AG04450 (cell line): ENCODE results near the gene CD74. TPM values are rescaled to one million over a fixed set of nuclear protein-coding genes. Genes with fewer than 3 reads are reported as not detected.
"Not testable (repeated sequence)": the region's sequence is repeated elsewhere in the genome, so short reads cannot be mapped to it uniquely, and the experiment has no call there.

Experiments used
- CTCF ChIA-PET: fragments of 300-600, 350-600 bp; formaldehyde crosslinking; extraction: SDS; loops from one replicate; lab custom pipeline; 2022; ENCODE audit warnings: antibody characterized with exemption, inconsistent platforms; lab: Charles Lee
- POLR2A ChIA-PET: fragments of 350-600 bp; formaldehyde crosslinking; extraction: SDS; loops from one replicate; lab custom pipeline; 2021; ENCODE audit warnings: antibody characterized with exemption, inconsistent platforms; lab: Yijun Ruan, JAX
- DNase-seq: peaks from one replicate; pipeline ENCODE4 v3.0.0-alpha.2; 2011; ENCODE audit warnings: low read depth, low spot score
- H3K27ac ChIP-seq: one replicate; pipeline ENCODE4 v1.5.1; 2012; ENCODE audit warnings: low read depth, low read length, control low read depth
- H3K27me3 ChIP-seq: one replicate; pipeline ENCODE4 v1.6.0; 2012; ENCODE audit warnings: low read length; ENCODE audit not compliant: control insufficient read depth, insufficient read depth
- H3K4me3 ChIP-seq: 2 replicates; pipeline ENCODE4 v1.5.1; 2011; ENCODE audit warnings: mild to moderate bottlenecking, low read depth, low read length, control low read depth
- H3K9me3 ChIP-seq: 2 replicates; pipeline ENCODE4 v1.5.1; 2012; ENCODE audit warnings: low read length; ENCODE audit not compliant: control insufficient read depth, insufficient read depth
- CTCF ChIP-seq: IDR thresholded peaks from 2 replicates; pipeline ENCODE4 v1.5.1; 2011; ENCODE audit warnings: low read depth, low read length, control low read depth, inconsistent platforms
- polyA plus RNA-seq: library from polyadenylated mRNA; depleted of rRNA; stranded (reverse); fragments of >200 nt; gene quantifications from 2 replicates; pipeline ENCODE4 v1.2.3, GENCODE V29; 2011

The CD74 gene
- polyA plus RNA-seq, 1 experiment, result 2.9 TPM

DNA sequence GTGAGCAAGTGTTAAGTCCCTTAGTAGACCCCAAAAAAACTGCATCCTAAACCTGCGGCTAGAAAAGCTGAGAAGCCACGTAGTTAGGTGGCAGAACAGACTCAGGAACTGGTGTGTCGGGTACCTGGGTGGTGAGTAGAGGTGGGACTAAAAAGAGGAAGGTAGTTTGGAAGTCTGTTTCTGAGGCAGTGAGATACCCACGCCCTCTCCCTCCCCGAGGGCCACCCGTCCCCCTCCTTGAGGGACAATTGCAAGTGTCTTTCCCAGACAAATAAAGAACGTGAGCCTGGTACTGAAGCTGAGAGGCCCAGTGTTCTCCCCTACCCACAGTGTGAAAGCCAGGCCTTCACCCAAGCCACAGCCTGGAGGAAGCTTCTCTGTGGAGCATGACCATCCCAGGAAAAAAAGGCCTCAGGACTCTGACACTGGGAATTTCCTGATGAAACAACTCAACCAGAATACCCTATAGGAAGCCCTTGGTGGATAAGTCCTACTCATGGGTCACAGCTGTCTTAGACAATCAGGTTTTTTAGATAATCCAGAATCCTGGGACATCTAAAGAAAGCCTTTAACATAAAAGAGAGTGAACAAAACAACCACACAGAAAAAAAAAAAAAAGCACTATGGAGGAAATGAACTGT is 7.0 kb upstream of the CD74 start:
- no peak overlapping the region for H3K4me3 ChIP-seq
- peaks cover 5% of the 10 kb centered on the region; the same call in 1 of the 2 replicates for H3K9me3 ChIP-seq
- POLR2A ChIA-PET, result interaction anchor here (0.7 kb wide), 1 partner anchor 13 kb away, joined by 7 read pairs; no protein-coding TSS in a partner anchor
- DNase-seq, result no peak
- H3K27me3 ChIP-seq, result no peaks in the 10 kb centered on the region
- CTCF ChIA-PET, result no interaction called here
- TF ChIP-seq CTCF, result no peak
- no peak overlapping the region for H3K27ac ChIP-seq

DNA sequence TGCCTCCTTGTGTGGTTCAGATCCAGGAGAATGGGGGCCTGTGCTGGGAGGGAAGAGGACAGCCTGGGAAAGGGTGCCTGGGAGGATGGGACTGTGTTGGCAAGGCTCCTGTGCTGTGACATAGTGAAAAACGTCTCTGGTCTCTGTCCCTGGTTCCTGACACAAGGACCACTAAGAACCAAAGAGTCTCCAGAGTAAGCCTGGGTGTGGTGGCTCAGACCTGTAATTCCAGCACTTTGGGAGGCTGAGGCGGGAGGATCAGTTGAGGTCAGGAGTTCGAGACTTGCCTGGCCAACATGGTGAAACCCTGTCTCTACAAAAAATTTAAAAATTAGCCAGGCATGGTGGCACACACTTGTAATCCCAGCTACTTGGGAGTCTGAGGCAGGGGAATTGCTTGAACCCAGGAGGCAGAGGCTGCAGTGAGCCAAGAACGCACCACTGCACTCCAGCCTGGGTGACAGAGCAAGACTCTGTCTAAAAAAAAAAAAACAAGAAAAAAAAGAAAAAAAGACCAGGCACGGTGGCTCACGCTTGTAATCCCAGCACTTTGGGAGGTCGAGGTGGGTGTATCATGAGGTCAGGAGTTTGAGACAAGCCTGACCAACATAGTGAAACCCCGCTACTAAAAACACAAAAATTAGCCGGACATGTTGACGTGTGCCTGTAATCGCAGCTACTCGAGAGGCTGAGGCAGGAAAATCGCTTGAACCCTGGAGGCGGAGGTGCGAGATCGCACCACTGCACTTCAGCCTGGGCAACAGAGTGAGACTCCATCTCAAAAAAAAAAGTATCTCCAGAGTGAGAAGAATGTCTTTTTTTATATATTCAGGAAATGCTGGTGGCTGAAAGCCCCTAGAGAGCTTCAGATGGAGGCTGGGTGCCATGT is 1.4 kb upstream of the CD74 start:
- CTCF ChIA-PET, H3K27me3 ChIP-seq, DNase-seq, POLR2A ChIA-PET, H3K9me3 ChIP-seq, H3K4me3 ChIP-seq, H3K27ac ChIP-seq: not testable (repeated sequence)

DNA sequence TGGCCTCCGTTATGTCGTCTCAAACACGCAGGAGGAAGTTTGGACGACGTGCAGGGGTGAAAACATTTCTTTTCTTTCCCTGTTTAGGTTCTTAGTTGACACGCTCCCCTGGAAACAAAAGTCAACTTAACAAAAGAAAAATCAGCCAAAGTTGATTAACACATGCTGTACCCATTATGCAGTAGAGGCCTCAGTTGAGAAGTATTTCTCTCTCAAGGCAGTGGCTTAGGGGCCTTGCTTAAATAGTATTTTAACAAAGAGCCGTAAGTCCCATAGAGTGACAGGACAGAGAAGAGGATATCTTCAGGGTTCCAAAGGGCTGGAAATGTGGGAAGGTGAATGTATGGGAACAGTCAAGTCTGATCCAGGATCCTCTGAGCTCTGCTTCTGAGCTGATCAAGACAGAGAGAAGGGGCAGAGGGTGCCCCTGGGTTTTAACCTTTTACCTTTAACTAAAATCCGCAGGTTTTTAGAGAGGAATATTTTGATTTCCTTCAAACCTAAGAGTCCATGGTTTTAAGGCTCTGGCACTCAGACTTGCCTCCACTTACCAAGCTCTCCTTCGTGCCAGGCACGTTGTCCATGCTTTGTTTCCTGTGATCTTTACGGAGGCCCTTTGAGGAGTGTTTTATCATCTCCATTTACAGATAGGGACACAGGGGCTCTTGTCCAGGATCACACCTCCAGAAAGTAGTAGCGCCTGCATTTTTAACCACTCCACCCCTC is 629 bp upstream of the CD74 start:
- TF ChIP-seq CTCF, result no peak
- no peak for DNase-seq
- H3K27ac ChIP-seq, result no peak overlapping the region
- ChIA-PET POLR2A (no interaction called here), CTCF (interaction anchor here (0.5 kb wide), 1 partner anchor 141 kb away, joined by 3 read pairs; no protein-coding TSS in a partner anchor)
- no peaks in the 10 kb centered on the region for H3K9me3 ChIP-seq
- no peaks in the 10 kb centered on the region for H3K27me3 ChIP-seq
- no peak overlapping the region for H3K4me3 ChIP-seq

DNA sequence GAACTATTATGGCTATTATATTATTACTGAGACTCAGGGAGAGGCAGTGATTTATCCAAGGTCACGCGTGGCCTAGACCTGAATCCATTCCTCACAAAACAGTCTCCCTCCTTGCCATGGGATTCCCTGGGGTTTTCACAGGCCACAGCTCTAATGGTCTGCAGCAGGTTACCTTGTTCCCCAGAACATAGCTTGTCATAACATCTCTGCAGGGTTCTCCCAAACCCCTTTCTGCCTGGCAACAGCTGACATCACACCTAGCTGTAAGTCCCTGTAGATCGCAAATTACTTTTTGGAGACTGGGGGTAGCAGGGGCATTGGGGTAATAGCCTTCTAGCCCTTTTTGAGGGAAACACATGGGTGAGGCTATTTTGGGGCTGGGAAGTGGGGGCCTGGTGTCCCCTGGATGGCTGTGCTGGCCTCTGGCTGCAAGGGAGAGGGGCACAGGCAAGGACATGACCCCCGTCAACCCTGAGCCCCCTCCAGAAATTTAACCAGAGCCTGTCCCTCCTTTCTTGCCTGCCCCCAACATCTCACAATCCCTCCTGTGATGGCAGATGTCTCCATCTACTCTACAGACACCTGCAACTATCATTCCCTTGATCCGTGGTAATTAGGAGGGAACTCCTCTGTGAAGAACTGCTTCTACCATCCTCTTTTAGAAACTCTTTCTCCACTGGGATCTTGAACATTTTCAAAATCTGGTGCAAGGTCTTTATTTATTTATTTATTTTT is 1.3 kb downstream of the CD74 start:
- Histone ChIP-seq H3K9me3 (no peaks in the 10 kb centered on the region), H3K27me3 (no peaks in the 10 kb centered on the region), H3K27ac (no peak overlapping the region), H3K4me3 (no peak overlapping the region)
- no peak for TF ChIP-seq CTCF
- DNase-seq, result no peak
- ChIA-PET CTCF (interaction anchor here (1.3 kb wide), 1 partner anchor 25 kb away, joined by 4 read pairs; no protein-coding TSS in a partner anchor), POLR2A (interaction anchor here (1.0 kb wide), 1 partner anchor 38 kb away, joined by 3 read pairs; no protein-coding TSS in a partner anchor)
